Coronary artery (tissue), 2 donors: ENCODE results near the gene ZNF500.

Source experiments
- DNase-seq: peaks from one replicate; pipeline ENCODE4 v3.0.0-alpha.2; 2017; ENCODE audit warnings: low spot score
- H3K27ac ChIP-seq, 2 donors: fragments of 200-600 bp; sonication (generic); one replicate each; pipeline ENCODE4 v1.5.1; 2016 to 2019
- H3K4me3 ChIP-seq: fragments of 200-600 bp; sonication (generic); 2 replicates; pipeline ENCODE4 v1.5.1; 2016; ENCODE audit warnings: mild to moderate bottlenecking, moderate library complexity
- TF ChIP-seq, protein P1 (sequence below): fragments of 200-600 bp; sonication (generic); IDR thresholded peaks from one replicate; pipeline ENCODE4 v1.5.1; 2019; ENCODE audit warnings: antibody characterized with exemption

Gene ZNF500

DNA sequence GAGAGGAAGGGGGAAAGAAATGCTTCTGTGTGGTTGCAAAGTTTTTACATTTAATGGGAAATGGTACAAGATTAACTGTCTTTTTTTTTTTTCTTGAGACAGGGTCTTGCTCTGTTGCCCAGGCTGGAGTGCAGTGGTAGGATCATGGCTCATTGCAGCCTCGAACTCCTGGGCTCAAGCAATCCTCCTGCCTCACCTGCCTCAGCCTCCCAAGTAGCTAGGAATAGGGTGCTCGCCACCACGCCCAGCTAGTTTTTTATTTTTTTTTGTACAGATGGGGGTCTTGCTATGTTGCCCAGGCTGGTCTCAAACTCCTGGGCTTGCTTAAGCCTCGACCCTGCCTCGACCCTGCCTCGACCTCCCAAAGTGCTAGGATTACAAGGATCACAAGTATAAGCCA is 39.3 kb upstream of the ZNF500 start:
- no peak overlapping the region for H3K27ac ChIP-seq
- no peak overlapping the region for H3K4me3 ChIP-seq
- no peak for DNase-seq
- TF ChIP-seq, protein P1, sequence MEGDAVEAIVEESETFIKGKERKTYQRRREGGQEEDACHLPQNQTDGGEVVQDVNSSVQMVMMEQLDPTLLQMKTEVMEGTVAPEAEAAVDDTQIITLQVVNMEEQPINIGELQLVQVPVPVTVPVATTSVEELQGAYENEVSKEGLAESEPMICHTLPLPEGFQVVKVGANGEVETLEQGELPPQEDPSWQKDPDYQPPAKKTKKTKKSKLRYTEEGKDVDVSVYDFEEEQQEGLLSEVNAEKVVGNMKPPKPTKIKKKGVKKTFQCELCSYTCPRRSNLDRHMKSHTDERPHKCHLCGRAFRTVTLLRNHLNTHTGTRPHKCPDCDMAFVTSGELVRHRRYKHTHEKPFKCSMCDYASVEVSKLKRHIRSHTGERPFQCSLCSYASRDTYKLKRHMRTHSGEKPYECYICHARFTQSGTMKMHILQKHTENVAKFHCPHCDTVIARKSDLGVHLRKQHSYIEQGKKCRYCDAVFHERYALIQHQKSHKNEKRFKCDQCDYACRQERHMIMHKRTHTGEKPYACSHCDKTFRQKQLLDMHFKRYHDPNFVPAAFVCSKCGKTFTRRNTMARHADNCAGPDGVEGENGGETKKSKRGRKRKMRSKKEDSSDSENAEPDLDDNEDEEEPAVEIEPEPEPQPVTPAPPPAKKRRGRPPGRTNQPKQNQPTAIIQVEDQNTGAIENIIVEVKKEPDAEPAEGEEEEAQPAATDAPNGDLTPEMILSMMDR: no peak

DNA sequence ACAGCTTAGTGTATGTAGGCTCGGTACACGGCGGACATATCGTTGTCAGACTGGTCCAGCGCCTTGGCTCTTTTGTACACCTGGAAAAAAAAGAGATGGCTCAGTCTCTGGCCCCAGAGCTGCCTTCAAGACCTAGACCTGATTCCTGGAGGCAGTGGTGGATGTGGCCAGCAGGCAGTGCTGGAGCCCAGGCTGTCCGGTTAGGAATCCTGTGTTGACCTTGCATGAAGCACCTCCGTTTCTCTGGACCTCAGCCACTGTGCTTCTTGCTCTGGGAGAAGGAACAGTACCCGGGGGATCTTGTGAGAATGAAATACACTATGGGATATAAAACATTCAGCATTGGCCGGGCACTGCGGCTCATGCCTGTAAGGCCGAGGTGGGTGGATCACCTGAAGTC is 38.3 kb upstream of the ZNF500 start:
- Histone ChIP-seq H3K27ac (no peak overlapping the region), H3K4me3 (no peak overlapping the region)
- TF ChIP-seq, protein P1: no peak
- no peak for DNase-seq

DNA sequence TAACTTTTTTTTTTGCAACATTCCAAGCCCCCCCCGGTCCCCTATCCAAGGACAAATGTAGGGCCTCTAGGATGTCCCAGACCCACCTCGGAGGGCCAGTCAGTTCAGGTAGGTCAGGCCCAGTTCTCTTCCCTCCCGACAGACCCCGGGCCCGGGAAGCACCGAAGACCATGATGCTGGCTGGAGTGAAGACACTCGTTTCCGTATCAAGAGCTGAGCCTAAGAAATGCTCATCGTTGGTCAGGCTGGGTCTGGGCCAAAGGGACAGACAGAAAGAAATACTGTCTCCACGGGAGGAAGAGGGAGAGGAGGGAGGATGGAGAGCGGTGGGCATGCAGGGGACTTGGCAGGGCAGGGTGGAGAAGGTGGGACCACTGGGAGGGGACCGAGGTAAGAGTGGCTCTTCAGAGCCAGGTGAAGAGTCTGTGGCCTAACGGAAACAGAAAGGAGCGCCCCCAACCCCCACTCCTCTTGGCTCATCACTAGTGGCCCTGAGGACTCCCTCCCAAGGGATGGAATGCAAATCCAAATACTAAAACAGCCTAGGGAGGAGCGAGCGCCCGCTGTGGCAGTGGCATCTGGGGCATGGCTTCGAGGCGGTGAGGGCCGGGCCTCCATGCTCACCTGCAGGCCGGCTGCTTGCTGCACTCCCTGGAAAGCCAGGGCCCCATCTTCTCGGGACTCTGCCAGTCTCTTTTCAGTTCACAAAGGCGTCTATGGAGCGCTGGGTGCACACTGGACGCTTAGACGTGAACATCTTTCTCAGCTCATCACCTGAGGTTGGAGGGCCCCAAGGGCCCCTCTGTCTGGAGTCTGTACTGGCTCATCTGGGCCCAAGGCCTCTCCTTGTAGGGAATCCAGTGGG is 37.2 kb upstream of the ZNF500 start:
- DNase-seq: no peak
- H3K4me3 ChIP-seq: no peak overlapping the region
- TF ChIP-seq, protein P1: no peak
- H3K27ac ChIP-seq: no peak overlapping the region

DNA sequence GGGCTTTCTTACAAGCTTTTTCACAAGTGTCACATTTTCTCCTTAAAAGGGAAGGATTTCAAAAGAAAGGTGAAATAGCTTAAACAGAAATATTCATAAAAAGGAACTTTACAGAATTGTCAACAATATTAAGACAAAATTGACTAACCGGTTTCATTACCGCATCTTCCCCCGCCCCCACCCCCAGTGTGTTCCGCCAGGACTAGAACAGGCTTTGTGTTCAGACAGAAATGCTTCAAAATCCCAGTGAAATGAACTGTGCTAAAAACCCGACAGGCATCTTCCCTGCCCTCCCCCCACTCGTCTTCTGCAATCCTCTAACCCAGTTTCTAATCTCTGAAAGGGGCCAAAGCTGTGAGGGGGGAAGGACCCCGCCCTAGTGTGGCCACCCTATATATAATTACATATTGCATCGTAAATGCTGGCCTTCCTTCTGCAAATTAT is 36.5 kb upstream of the ZNF500 start:
- H3K4me3 ChIP-seq: peak overlapping the region; percentile 89
- no peak overlapping the region for H3K27ac ChIP-seq
- TF ChIP-seq, protein P1: no peak
- no peak for DNase-seq

DNA sequence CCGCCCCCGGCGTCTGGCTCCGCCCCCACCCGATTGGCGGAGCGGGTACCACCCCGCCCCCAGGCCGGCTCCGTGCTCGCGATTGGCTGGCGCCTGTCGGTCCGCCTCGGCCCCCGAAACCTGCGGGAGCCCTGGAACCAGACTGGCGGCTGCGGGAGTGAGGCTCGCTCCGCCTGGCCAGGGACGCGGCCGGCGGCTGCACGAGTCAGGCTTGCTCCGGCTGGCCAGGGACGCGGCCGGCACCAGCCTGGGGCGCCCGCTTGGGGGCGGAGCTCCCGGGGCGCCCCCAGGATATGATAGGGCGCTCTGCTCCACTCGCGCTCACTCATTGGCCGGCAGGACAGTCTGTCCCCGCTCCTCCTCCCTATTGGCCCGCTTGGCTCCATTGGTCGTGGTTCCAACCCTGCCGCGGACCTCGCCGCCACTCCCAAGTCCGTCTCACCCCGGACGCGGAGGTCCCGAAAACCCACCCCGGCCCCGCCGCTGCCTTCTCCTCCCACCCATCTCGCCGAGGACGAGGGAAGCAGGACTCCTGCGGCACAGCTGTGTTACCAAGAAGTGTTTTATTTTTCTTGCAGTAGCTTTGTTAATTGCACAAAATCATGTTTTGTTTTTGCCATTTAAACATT is 35.8 kb upstream of the ZNF500 start:
- peak overlapping the region; percentile 89 for H3K4me3 ChIP-seq
- peak; percentile 95 for DNase-seq
- TF ChIP-seq, protein P1: no peak
- peak overlapping the region; percentile 51 to 92 for H3K27ac ChIP-seq

DNA sequence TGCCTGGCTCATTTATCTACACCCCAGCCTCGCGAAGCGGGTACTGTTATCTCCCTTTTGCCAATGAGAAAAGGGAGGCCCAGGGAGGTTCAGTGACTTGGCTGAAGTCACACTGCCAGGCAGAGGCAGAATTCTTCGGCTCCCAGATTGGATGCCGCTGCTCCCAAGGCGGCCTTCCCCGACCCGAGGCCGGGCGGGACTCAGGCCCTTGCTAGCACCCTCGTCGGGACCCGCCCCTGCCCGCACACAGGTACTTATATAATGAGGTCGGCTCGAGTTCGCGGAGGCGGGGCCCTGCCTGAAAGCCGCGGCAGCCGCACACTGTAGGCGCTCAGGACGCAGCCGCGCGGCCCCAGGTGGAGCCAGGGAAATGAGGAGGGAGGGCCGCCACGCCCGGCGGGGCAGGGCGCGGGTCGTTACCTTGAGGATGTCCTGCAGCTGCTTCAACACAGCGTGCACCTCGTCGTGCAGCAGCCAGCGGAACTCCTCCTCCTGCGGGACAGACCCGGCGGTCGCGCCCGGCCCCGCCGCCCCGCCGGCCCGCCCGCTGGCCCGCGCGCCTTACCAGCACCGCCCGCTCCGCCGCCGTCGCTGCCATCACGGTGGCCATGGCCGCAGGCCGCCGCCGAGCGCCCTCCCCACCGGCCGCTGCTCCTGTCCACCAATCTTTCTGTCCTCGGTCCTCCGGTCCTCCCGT is 35.1 kb upstream of the ZNF500 start, which contains the start of gene ROGDI:
Gene ROGDI, minus strand, starts transcription at position 672 of the 697 bp plus-strand sequence. Its CDS starts 62 bp downstream, at position 610.
- DNase-seq: no peak
- TF ChIP-seq, protein P1: no peak
- H3K27ac ChIP-seq: peak within 1 kb of the TSS; percentile 51 to 92

More for the DNA sequence above, 35.1 kb upstream of the ZNF500 start, which contains the start of gene ROGDI:
- H3K4me3 ChIP-seq: peak within 1 kb of the TSS; percentile 89
